ENCODE data around the gene SDC3. TPM values are rescaled to one million over a fixed set of nuclear protein-coding genes. Genes with fewer than 3 reads are reported as not detected.

SDC3 gene
- total and polyA plus RNA-seq, 10 of the 15 experiments (the other 5 are each of a cell fraction or from before 2014, with no cell fraction given) = under 0.01 to 0.46 (median 0.07) TPM; not detected in 2

DNA sequence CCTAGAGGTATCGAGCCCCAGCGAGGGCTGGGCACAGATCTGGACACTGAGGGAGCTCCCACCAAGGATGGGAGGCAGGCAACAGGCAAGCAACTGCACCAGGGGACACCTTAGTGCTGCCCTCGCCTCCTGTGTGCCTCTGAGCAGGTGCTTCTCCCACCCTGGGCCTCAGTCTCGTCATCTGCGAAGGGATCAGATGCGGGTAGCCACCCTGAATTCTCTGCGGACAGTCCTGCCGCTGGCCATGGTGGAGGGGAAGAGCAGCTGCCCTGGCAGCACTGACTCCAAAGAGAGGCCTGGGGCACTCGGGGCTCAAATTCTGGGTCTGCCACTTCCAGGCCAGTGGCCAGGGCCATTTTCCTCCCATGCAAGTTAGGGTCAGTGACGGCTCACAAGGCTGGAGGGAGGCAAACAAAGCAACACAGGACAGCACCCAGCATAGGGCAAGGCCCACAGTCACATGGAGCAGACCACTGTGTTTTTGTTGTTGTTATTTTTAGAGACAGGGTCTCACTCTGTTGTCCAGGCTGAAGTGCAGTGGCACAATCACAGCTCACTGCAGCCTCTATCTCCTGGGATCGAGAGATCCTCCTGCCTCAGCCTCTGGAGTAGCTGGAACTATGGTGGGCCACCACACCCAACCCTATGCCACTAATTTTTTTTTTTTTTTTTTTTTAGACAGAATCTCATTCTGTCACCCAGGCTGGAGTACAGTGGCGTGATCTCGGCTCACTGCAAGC is 7.1 kb upstream of the SDC3 start (continued):
- TF ChIP-seq, protein P1, sequence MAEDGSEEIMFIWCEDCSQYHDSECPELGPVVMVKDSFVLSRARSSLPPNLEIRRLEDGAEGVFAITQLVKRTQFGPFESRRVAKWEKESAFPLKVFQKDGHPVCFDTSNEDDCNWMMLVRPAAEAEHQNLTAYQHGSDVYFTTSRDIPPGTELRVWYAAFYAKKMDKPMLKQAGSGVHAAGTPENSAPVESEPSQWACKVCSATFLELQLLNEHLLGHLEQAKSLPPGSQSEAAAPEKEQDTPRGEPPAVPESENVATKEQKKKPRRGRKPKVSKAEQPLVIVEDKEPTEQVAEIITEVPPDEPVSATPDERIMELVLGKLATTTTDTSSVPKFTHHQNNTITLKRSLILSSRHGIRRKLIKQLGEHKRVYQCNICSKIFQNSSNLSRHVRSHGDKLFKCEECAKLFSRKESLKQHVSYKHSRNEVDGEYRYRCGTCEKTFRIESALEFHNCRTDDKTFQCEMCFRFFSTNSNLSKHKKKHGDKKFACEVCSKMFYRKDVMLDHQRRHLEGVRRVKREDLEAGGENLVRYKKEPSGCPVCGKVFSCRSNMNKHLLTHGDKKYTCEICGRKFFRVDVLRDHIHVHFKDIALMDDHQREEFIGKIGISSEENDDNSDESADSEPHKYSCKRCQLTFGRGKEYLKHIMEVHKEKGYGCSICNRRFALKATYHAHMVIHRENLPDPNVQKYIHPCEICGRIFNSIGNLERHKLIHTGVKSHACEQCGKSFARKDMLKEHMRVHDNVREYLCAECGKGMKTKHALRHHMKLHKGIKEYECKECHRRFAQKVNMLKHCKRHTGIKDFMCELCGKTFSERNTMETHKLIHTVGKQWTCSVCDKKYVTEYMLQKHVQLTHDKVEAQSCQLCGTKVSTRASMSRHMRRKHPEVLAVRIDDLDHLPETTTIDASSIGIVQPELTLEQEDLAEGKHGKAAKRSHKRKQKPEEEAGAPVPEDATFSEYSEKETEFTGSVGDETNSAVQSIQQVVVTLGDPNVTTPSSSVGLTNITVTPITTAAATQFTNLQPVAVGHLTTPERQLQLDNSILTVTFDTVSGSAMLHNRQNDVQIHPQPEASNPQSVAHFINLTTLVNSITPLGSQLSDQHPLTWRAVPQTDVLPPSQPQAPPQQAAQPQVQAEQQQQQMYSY (CRISPR knock-in tag; IDR thresholded peaks at IDR 0.05) = no peak

- TF ChIP-seq SUPT20H (IDR thresholded peaks at IDR 0.05; ENCODE audit: borderline replicate concordance, control insufficient read depth, low read depth, low read length) (no peak), RBBP5 (conservative IDR thresholded peaks at IDR 0.05) (no peak), REST (IDR thresholded peaks at IDR 0.05; ENCODE audit: low read depth, low read length) (no peak), USF2 (IDR thresholded peaks at IDR 0.05; ENCODE audit: borderline replicate concordance, low read depth, low read length) (no peak), ZNF24 (IDR thresholded peaks at IDR 0.05) (no peak), MAX (IDR thresholded peaks at IDR 0.05; ENCODE audit: low read depth, low read length) (no peak), SRF (IDR thresholded peaks at IDR 0.05; ENCODE audit: low read depth in 2 of 2, low read length in 2 of 2) (no peak), NR2C2 (IDR thresholded peaks at IDR 0.05; ENCODE audit: borderline replicate concordance, control insufficient read depth, insufficient read length, low read depth) (no peak)
- TF ChIP-seq, protein P2, sequence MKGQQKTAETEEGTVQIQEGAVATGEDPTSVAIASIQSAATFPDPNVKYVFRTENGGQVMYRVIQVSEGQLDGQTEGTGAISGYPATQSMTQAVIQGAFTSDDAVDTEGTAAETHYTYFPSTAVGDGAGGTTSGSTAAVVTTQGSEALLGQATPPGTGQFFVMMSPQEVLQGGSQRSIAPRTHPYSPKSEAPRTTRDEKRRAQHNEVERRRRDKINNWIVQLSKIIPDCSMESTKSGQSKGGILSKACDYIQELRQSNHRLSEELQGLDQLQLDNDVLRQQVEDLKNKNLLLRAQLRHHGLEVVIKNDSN (IDR thresholded peaks at IDR 0.05; ENCODE audit: borderline replicate concordance, extremely low read length, insufficient read depth, low read depth, low read length) = no peak
- Histone ChIP-seq H3K9me3 (replicated peaks; ENCODE audit: control insufficient read depth, insufficient read depth, low read length) (no peaks in the 10 kb centered on the region), H3K4me1 (ENCODE audit: control insufficient read depth, insufficient read depth, low read length) (no peaks in the 10 kb centered on the region), H2AFZ (ENCODE audit: control insufficient read depth, low read depth, low read length) (no peak overlapping the region), H3K27ac (ENCODE audit: control insufficient read depth, insufficient read depth) (no peak overlapping the region), H3K79me2 (ENCODE audit: control insufficient read depth, insufficient read depth, low read length) (no peaks in the 10 kb centered on the region), H3K36me3 (ENCODE audit: control insufficient read depth in 2 of 2, insufficient read depth in 2 of 2, low read length in 1 of 2) (no peaks in the 10 kb centered on the region), H3K4me3 (no peak overlapping the region), H3K27me3 (replicated peaks in 1 of 2; ENCODE audit: control insufficient read depth in 2 of 2, insufficient read depth in 2 of 2, low read length in 1 of 2) (no peaks in the 10 kb centered on the region), H4K20me1 (ENCODE audit: control insufficient read depth, insufficient read depth) (no peaks in the 10 kb centered on the region), H3K9ac (ENCODE audit: control insufficient read depth, insufficient read depth, low read length) (no peak overlapping the region), H3K4me2 (ENCODE audit: control insufficient read depth, insufficient read depth) (no peak overlapping the region)
- 8% methylated on average over 4 of the region's 4 CpGs for WGBS (ENCODE audit: insufficient coverage, insufficient replicate concordance, low lambda C conversion rate, missing lambda C conversion rate)
- in situ Hi-C loops (cut with MboI) (loop anchor here (5.0 to 10.0 kb wide), 3 partner anchors 113 to 1680 kb away; partner anchors contain the start of genes MECR and PTPRU), intact Hi-C loops (cut with micrococcal nuclease; ENCODE audit: unreplicated experiment) (no loop called here)
- BruUV-seq (replicated peaks) = no TSS peak
- ChIA-PET SMC1A (ENCODE audit: uncharacterized antibody, unreplicated experiment) (interaction anchor here (0.9 to 6.7 kb wide), 5 partner anchors 9 to 135 kb away, joined by 3 to 160 read pairs (median 5); no protein-coding TSS in a partner anchor), RAD21 (ENCODE audit: unreplicated experiment) (interaction anchor here (1.0 to 6.9 kb wide), 4 partner anchors 10 to 196 kb away, joined by 3 to 154 read pairs (median 4); no protein-coding TSS in a partner anchor), POLR2A (no interaction called here), CTCF (interaction anchor here (1.0 to 8.7 kb wide), 7 partner anchors 14 to 195 kb away, joined by 3 to 303 read pairs (median 9); no protein-coding TSS in a partner anchor)
- no peak for ATAC-seq
- DNase-seq (ENCODE audit: low read depth, low spot score) = no peak
- FAIRE-seq = no peak
Measured at GRCh38 chr1:30914931-30915330, 6.4 kb upstream of the SDC3 start.
